ENCODE data around the gene PPP1R12C.
"Not testable (repeated sequence)": the region's sequence is repeated elsewhere in the genome, so short reads cannot be mapped to it uniquely, and the experiment has no call there.

PPP1R12C gene

GRCh38 chr19:55109527-55110291, 7.7 kb downstream of the PPP1R12C start:
- DNase-seq: no peak

DNA sequence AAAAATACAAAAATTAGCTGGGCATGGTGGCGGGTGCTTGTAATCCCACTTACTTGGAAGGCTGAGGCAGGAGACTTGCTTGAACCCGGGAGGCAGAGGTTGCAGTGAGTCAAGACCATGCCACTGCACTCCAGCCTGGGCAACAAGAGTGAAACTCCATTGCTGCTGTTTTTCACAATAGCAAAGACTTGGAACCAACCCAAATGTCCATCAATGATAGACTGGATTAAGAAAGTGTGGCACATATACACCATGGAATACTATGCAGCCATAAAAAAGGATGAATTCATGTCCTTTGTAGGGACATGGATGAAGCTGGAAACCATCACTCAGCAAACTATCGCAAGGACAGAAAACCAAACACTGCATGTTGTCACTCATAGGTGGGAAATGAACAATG, 10.2 kb downstream of the PPP1R12C start:
- DNase-seq: not testable (repeated sequence)

DNA sequence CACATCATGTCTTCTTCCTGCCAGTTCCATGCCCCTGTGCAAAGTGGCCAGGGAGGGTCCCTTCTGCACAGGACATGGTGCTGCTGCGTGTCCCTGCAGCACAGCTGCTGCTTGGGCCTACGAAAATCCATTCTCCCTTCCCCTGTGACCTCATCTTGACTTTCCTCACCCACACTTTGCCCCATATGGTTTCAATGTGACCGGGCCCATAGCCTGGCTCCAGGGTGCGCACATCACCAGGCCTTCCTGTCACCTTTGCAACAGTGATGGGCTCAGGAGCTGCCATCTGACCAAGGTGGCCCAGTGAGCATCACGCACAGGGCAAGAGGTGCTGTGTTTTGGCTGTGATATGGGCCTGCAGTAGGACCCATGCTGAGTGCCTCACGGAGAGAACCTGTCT, 10.8 kb downstream of the PPP1R12C start:
- DNase-seq: no peak

GRCh38 chr19:55105237-55105636, 12.2 kb downstream of the PPP1R12C start:
- DNase-seq: no peak

DNA sequence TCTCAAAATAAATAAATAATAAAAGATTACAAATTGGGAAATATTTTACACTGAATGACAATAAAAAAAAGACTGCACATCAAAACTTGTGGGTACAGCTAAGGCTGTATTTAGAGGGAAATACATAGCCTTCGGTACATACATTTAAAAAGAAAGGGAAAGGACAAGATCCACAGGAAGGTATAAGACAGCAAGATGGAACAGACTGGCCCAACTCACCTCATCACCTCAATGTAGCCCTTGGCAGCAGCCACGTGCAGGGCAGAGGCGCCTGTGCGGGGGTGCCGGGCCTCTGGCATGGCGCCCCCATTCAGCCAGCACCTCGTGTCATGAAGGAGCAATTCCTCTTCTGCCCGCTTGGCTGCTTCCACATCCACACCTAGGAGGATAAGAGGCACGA, 14.2 kb downstream of the PPP1R12C start:
- no peak for DNase-seq

DNA sequence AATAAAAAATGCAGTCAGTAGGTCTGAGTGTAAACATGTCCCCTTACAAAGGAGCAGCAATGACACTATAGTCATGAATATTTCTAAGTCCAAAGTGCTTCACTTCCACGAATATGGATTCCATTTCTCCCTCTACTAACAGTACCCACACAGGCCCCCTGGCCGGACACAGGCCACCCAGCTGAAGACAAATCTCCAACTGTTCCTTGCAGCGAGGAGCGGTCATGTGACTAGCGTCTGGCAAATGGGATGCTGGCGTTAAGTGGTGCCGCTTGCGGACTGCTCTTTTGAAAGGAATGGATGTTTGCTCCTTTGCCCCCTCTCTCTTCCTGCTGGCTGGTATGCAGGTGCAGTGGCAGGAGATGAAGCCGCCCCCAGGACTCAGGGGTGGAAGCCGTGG, 16.2 kb downstream of the PPP1R12C start:
- DNase-seq: no peak

- no peak for DNase-seq
These were observed 17.6 kb downstream of the PPP1R12C start for GRCh38 chr19:55099557-55100506.

DNA sequence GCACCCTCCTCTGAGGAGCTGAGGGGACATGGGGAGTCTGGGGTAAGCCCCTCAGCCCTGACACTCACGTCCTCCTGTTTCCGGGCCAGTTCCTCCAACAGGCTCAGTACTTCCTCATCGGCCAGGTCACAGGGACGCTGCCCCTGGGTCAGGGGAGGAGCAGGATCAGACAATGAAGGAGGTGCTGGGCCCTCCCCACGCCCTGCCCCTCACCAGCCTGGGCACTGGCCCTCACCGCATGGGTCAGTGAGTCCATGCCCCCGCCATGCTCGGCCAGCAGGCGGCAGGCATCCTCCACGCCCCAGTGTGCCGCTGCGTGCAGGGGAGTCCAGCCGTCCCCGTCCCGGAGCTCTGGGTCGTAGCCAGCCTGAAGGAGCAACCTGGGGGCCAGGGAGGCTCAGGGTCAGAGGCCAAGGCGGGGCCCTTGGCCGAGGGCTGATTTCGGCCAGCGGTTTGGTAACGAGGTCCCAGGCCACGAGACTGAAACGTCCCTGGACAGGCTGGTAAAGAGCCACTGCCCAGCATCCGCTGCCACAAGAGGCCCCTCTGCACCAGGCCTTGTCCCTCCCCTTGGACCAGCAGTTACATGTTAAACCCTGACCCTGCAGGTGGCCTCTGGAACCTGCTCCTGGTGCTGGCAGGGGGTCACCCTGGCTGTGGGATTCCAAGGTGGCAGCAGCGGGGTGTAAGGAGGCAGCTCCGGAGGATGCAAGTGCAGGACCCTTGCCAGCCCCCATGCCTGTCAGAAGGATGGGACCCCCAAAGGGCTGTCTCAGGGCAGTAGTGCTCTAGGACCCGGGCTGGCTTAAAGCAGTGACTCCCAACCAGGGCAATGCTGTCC, 18.5 kb downstream of the PPP1R12C start:
- DNase-seq: no peak

DNA sequence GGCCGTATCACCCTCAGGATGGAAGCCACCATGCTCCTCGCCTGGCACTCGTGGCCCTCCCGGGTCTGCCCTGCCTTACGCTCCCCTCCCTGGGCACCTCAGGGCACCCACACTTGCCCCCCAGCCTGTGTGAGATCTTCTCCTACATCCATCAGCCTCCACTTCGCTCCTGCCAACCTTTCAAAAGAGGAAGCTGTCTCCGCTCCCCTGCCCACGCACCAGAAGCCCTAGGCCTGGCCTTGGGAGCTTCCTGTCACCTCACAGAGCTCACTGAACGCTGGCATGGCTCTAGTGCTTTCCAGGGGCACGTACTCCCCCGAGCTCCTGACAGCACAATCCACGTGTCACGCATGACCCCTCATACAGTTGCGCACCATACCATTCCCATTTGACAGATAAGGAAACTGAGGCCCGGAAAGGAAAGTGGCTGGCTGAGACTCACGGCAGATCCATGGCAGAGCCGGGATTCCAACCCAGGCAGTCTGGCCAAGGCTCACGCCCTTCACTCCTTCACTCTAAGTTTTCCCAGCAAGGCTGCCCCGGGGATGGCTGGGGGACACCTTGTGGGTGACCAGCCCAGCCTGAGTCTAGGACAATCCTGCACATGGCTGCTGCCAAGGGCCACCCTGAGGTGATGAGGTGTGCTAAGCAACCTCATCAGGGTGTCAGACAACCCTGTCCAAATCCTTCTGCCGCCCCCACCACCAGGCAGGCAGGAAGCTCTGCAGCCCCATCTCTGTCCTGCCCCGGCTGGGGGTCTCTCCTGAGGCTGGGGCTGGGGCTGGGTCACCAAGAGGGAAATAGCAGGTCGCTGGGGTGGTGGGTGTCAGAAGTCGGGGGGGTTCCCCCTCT, 19.3 kb downstream of the PPP1R12C start:
- DNase-seq: no peak

DNA sequence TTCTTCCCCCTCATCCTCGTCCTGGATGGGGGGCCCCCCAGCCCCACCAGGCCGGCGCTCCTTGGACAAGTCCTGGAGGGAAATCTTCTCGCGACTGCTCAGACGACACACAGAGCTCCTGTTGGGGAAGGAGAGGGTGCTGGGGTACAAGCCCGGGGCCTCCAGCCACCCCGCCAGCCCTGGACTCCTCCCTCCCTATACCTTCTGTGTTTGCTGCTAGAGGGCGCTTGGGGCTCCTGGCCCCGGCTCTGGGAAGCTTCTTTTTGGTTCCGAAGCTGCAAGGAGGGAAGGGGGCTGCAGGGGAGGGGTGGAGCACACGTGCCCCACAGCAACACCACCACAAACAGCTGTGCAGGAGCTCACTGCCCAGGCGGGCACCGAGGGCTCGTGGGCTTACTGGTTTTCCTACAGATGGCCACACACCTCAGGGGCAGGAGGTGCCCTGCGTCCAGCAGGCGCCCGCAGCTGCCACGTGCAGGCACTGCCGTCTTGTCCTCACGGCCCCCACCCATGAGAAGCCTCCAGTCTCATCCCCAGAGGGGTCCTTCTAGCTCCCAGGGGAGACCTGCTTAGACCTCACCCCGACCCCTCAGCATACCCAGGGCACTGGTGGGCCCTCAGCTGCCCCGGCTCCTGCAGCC, 21.3 kb downstream of the PPP1R12C start:
- DNase-seq: no peak

- DNase-seq: no peak
These were observed 22.0 kb downstream of the PPP1R12C start for GRCh38 chr19:55095260-55096060.

GRCh38 chr19:55094456-55095259, 22.8 kb downstream of the PPP1R12C start:
- no peak for DNase-seq

DNA sequence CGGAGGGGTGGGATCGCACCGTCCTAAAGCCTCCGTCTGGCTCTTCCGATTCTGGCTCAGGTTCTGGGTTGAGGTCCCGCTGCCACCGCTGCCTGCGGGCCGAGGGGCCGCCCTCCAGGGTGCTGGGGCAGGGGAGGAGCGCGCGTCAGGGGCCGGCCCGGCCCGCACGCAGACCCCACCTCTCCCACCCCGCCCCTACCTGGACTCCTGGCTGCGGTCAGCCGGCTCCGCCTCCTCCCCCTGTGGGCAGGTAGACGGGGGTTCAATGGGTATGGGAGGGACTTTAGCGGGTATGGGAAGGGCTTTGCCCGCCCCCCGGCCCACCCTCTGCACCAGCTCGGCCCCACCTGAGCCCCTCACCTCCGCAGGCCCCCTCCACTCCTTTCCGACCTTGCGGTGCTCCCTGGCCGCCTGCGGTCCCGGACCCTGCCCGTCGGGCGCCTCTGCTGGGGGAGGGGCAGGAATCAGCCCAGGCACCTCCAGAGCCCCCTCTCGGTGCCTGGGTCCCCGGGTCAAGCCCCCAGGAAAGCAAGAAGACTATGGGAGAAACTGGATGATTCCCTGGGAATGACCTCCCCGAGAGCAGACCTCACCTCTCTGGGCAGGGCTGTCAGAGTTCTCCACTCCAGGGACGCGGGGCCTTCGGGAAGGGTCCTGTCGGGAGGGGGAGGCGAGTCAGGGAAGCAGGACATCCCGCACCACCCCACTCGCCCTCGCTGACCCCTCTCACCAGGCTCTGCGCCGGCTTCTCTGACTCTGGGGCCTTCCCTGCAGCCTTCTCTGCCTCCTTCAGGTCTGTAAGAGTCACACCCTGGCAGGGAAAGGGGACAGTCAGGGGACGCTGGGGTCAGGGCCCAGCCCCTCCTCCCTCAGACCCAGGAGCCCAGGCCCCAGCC, 24.8 kb downstream of the PPP1R12C start:
- DNase-seq: no peak

GRCh38 chr19:55091955-55092354, 25.5 kb downstream of the PPP1R12C start:
- no peak for DNase-seq

DNA sequence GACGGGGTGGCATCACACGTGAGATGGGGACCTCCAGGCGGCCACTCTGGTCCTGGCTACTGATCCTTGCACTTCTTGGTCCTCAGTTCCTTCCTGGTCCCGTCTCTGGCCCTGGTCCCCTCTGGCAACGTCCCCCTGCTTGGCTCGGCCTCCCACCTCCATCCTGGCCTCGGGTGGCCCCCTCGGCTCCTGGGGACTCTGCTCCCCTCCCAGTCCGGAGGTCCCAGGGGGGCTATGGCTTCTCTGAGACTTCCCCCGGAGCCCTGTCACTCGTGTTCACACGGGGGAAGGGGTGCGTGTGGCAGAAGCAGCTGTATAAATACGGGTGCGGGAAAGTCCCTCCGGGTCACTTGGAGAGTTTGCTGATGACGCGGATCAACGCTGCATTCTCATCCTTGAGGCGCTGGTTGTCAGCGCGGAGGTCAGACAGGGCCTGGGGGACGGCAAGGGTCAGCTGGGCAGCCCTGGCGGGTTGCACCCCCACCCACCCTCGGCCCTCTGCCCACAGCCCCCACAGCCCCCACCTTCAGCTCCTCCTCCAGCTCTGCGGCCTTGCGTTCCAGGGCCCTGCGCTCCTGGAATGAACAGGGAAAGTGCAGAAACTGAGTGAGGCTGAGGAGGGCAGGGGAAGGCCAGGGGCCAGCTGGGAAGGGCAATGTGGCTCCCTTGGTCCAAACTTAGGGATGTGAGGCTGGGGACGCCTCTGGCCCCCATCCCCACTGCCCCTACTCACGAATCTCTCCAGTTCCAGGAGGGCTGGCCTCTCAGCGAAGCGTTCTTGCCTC, 26.1 kb downstream of the PPP1R12C start:
- DNase-seq: no peak

DNA sequence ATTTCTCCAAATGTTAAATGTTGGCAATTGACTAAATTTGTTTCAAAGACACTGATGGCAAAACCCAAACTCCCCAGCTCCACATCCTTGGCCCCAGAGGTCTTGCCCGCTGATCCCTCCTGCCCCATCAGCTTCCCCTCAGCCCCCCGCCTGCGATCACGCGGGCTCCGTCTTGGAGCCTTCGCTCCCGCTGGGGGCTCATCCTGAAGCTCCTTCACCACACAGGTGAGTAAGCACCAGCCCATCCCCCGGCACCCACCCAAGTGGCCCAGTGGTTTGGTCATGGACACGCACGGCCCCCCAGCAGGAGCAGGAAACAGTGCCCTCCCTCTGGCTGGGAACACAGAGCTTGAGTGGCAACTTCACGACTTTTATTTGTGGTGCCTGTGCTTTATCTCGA, 26.9 kb downstream of the PPP1R12C start:
- DNase-seq: no peak

GRCh38 chr19:55089342-55089944, 28.0 kb downstream of the PPP1R12C start:
- DNase-seq: no peak
